ENCODE data around the gene LPCAT2.

Gene LPCAT2, protein sequence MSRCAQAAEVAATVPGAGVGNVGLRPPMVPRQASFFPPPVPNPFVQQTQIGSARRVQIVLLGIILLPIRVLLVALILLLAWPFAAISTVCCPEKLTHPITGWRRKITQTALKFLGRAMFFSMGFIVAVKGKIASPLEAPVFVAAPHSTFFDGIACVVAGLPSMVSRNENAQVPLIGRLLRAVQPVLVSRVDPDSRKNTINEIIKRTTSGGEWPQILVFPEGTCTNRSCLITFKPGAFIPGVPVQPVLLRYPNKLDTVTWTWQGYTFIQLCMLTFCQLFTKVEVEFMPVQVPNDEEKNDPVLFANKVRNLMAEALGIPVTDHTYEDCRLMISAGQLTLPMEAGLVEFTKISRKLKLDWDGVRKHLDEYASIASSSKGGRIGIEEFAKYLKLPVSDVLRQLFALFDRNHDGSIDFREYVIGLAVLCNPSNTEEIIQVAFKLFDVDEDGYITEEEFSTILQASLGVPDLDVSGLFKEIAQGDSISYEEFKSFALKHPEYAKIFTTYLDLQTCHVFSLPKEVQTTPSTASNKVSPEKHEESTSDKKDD

DNA sequence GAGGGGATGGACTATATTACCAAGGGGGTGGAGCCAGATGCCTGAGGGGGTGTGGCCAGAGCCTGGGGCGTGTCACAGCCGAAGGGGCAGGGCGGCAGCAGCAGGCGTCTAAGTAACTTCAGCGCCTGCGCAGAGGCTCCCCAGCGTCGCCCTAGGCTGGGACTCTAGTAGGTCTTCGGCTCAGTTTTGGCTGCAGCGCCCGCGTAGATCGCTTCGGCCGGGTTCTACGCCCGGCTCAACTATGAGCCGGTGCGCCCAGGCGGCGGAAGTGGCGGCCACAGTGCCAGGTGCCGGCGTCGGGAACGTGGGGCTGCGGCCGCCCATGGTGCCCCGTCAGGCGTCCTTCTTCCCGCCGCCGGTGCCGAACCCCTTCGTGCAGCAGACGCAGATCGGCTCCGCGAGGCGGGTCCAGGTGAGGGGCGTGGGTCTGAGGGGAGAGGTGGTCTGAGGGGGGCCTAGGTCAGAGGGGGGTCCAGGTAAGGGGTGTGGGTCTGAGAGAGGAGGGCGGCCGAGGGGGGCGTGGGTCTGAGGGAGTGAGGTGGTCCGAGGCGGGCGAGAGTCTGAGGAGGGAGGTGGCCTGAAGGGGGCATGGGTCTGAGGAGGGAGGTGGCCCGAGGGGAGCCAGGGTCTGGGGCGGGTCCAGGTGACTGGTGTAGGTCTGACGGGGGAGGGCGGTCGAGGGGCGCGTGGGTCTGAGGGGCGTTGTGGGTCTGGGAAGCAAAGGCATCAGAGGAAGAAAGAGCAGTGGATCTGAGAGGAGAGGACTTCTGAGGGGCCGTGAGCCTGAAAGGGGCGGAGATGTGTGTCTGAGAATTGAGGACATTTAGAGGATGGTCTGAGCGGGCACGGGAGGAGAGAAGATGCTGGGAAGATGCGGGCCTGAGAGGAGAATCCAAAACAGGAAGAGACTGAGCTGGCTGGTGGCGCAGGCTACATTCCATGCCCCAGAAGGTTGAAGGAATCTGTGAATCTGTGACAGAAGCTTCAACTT is at the start of gene LPCAT2:
Gene LPCAT2 (plus strand): TSS at position 132 of the 991 bp plus-strand sequence. CDS start 110 bp downstream, at position 242.
- DNase-seq: peak; percentile 76

DNA sequence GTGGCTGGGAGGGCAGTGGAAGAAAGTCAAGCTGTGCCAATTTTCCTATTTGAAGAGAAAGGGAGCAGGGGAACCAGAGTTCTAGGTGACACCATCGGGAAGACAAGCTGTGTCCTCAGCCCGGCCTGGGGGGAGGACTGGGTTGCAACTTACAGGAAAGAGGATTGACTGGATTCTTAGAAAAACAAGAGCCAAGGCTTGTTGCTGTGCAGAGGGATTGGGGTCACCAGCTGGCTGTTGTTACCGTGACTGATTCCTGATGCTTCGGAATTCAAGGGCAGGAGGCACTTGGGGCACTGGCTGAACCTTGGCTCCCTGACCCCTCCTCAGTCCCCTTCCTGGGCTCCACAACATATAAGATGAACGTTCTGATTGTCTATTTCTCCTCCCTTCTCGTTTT is 46.6 kb upstream of the LPCAT2 start:
- DNase-seq: no peak

DNA sequence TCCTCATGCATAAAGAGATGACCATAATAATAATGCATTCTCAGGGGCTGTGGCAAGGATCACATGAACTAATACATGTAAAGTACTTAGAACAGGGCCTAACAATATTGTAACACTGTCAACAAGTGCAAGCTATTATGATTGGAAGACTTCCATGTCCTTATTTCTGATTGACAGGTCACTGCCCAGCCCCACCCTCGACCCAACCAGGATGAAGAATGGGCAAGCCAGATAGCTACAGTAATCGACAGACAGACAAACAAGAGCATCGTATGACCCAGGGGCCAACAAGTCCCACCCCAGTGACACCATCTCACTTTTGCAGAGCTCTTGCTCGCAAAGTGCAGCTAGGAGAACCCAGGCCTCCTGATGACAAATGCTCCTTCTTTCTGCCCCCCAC is 44.5 kb upstream of the LPCAT2 start:
- no peak for DNase-seq

DNA sequence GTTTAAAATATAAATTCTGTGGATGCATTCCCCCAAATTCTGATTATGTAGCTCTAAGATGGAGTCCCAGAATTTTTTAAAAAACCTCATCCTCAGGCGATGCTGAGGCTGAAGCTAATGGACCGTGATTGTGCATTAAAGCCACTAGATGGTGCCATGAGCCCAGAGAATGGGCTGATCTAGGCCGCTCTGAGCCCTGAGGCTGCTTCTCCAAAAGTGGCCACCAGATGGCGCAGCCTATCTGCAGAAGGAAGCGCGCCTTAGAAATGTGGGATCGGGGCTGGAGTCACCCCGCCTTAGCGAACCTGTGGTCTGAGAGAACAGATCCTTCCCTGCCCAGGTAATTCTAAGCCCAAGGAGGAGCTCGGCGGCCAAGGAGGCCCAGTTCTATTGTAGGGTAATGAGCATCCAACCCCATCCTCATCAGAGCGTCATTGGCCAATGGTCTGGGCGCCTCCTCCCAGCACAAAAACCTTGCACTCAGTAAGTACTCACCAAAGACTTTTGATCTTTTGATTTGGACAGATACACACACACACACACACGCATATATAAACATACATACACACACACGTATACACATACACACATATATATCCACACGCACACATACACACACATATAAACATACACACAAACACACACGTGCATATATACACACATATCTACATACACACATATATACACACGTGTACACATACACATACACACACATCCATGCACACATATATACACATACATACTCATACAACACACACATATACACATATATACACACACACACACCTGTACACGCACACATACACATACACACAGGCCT is 43.6 kb upstream of the LPCAT2 start:
- peak; percentile 94 for DNase-seq

DNA sequence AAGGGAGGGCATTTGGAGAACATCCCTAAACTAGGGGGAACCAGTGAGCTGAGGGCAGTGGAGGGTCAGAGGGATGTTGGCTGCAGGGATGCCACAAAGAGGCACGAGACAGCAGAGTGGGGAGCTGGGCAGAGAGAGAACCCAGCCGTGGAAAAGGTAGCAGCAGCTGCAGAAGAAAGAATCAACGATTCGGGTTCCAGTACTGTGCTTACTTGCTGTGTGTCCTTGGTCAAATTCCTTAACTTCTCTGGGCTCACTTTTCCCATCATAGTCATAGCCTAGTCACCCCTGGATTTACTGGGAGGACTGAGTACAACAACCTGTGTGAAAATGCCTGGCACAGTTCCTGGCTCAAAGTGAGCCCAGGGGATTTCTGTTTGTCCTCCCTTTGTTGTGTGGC is 42.7 kb upstream of the LPCAT2 start:
- DNase-seq: no peak

DNA sequence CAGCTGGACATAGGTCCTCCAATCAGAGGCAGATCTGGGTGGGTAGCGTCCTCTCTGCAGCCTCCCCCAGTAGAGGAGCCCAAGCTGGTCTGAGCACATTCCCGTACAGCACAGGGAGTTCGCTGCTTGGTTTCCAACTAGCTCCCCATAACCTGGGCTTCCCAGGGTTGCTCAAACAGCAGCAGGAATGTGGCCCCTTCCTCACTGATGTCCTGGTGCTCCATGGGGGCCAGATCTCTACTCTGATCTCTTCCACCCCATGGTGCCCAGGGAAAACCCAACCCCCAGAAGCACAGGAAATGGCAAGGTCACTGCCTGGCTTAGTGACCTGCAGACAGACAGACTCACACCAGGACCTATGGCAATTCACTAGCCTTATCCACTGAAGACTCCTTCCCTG is 41.0 kb upstream of the LPCAT2 start:
- DNase-seq: no peak

DNA sequence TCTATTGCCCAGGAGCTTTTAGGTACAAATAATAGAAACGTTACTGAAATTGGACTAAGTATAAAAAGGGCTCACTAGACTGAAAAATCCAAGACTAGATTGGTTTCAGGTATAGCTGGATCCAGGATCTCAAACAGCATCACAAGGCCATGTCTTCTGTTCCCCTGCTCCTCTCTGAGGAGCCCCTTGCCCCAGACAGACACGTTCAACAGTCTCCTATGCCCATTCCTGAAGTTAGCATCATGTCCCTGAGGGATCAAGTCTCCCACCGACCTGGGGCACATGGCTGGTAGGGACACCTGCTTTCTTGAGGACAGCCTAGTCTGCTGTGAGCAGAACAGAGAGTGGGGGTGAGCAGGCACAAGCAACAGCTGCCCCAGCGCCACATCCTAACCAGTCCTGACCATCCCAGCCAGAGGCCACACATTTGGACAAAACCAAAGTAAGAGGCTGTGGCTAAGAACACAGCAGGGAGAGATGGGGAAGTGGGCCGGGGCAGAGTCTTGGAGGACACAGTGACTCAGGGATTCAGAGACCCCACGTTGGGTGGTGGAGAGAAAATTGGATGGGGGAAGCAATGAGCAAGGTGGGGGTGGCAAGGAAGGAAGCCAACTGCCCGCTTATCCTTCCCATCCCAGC is 40.4 kb upstream of the LPCAT2 start:
- DNase-seq: no peak

DNA sequence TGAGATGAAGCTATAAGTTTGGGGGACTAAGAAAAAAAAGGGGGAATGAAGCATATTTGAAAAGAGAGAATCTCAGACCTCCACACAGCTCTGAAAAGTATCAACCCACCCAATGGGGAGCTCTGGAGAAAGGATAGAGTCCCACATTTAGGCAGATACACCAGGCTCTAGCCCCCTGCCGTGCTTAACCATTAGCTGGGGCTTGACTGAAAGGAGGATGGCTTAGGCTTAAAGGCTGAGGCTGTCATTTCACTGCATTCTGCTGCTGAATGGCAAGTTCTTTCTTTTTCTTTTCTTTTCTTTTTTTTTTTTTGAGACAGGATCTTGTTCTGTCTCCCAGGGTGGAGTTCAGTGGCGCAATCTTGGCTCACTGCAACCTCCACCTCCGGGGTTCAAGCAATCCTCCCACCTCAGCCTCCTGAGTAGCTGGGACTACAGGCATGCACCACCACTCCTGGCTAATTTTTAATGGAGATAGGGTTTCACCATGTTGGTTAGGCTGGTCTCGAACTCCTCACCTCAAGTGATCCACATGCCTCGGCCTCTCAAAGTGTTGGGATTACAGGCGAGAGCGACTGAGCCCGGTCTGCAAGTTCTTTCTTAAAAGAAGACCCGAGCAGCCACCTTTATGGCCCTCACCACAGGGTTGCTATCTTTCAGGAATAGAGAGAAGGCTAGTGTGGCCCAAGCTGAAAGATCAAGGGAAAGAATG is 38.9 kb upstream of the LPCAT2 start:
- no peak for DNase-seq

DNA sequence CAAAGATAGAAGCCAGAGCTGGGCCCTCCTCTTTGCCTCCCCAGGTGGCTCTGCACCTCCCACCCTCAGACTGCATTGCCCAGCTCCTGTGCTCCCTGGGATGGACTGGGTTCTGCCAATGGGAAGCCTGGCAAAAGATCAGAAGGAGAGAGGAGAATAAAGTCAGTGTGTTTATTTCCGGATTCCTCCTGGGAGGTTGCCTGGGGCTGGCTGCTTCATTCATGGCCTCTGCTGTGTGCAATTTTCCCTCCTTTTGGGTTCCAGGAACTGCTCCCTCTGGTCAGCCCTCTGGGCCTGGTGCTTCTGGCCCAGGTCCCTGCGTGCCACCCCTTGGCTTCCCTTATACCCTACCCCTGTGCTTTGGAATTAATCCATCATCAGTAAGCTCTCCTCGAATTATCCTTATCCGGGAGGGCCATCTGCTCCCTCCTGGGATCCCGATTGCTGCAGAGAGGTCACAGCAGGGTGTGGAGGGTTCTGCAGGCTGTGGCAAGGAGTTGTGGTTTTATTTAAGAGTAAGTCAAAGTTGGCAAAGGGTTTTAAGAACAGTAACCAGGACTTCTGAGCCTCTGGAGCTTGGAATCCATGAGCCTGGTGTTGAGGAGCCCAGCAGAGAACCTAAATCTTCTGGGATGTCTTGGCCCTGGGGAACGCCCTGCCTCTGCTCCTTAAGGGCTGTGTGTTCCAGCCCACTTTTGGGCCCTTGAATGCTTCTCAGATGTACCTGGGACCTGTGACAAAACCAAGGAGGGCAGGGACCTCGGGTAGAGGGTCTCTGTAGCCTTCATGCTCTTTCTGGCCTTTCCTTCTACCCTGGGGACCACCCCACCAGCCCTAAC is 38.1 kb upstream of the LPCAT2 start:
- no peak for DNase-seq

DNA sequence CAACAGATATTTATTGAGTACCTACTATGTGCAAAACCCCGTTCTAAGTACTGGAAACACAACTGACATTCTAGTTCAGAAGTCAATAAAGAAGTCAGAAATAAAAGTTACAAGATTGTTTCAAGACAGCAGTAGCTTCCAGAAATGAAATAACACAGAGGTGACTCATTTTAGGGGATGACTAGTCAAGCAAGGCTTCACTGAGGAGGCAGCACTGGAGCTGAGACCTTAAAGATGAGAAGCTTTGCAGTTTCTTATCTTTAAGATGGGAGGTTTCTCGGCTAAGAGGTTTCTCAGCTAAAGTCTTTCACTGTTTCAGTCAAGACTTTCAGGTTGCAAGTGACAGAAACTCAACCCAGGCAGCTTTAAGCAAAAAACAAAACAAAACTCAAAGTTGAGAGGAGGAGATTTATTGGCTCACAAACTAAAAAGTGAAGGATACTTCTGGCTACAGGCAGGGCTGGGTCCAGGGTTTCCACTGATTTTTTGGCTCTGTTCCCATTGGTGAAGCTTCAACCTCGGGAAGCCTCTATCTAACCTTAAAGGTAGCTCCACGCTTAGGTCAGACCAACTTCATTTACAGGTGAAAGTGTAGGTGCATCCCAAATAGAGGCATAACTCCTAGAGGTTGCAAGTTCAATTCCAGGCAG is 37.3 kb upstream of the LPCAT2 start:
- no peak for DNase-seq

DNA sequence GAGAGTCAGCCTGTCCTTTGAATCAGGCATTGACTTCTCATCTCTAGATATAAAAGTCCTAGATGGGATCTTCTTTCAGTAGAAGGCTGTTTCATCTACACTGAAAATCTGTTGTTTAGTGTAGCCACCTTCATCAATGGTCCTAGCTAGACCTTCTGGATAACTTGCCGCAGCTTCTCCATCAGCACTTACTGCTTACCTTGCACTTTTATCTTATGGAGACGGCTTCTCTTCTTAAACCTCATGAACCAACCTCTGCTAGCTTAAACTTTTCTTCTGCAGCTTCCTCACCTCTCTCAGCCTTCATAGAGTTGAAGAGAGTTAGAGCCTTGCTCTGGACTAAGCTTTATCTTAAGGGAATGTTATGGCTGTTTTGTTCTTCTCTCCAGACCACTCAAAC is 35.3 kb upstream of the LPCAT2 start:
- no peak for DNase-seq

DNA sequence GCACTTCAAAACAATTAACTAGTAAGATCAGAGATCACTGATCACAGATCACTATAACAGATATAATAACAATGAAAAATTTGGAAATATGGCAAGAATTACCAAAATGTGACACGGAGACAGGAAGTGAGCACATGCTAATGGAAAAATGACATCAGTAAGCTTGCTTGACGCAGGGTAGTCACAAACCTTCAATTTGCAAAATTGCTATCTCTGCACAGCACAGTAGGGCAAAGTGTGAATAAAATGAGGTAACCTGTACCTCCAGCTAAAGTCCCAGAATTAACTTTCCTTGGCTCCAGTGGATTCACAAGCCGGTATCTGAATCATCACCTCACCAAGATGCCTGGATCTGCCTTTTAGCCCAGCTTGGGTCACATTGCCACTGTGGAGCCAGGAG is 34.1 kb upstream of the LPCAT2 start:
- DNase-seq: no peak

DNA sequence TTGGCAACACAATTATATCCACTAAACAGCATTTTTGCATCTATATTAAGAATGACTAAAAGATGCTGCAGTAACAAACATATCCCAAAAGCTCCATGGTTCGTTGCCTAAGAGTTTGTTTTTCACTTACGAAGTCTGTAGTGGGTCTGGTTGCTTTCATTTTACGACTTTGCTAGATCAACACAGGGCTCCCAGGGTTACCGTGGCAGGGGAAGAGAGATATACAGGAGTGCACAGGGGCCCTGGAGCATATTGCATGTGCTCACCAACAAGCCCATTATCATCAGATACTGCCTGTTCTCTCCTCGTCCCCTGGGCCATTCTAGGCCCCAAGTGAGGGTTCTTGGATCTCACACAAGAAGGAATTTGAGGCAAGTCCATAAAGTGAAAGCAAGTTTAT is 33.0 kb upstream of the LPCAT2 start:
- DNase-seq: no peak

DNA sequence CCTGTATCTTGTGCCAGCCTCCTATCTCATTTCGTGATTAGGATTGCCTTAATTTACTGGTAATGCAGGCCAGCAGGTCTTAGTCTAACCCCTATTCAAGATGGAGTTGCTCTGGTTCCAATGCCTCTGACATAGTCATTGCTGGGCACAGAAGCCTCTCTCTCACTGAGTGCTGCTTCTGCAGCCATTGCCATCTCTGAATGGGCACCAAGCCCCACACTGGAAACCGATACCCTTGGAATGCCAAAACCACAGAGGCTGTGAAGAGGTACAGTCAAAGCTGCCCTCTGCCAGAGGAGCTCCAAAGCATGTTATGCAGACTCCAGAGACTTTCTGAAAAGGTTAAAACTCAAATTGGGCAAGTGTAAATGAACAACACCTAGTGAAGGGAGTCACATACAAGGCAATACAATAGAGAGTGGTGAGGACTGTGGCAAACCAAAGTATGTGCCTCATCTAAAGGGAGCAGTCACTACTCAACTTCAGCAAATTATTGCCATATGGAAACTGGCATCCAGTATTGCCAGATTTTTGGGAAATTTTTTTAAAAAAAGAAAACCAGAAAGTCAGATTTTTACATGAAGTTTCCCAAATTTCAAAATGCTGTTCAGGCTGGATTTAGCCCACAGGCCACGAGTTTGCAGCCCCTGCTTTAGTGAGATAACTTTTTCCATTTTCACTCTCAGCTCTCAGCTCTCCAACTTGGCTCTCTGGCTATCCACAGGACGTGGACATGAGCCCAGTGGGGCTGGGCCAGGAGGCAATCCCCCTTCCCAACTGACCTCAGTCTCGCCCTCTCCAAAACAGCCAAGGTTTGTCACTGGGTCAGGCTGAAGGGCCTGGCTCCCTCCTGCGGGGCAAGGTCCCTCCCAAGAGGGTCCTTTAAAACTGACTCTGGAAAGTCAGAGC is 32.0 kb upstream of the LPCAT2 start:
- no peak for DNase-seq

DNA sequence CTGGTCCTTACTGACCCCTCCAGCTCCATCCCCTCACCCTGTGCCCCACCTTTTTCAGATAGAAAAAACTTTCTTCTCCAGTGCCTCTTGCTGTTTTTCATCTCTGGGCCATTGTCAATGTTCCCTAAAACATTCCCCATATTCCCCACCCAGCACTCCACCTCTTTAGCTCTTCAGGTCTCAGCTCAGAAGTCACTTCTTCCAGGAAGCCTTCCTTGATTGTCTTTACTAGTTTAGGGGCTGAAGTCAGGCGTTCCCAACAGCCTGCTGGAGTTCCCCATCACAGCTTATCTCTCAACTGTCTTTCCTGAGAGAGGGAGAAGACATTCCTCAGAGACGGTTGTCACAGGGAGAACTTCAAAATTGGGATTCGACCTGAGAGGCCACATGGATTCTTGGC is 31.1 kb upstream of the LPCAT2 start:
- no peak for DNase-seq

DNA sequence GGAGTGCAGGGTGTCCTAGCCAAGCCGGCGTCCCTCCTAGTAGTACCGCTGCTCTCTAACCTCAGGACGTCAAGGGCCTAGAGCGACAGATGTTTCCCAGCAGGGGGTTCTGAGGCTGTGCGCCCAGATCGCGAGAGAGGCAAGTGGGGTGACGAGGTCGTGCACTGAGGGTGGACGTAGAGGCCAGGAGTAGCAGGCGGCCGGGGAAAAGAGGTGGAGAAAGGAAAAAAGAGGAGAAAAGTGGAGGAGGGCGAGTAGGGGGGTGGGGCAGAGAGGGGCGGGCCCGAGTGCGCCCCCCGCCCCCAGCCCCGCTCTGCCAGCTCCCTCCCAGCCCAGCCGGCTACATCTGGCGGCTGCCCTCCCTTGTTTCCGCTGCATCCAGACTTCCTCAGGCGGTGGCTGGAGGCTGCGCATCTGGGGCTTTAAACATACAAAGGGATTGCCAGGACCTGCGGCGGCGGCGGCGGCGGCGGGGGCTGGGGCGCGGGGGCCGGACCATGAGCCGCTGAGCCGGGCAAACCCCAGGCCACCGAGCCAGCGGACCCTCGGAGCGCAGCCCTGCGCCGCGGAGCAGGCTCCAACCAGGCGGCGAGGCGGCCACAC is 29.9 kb upstream of the LPCAT2 start, which contains the start of gene MMP2:
Gene MMP2 (plus strand): TSS at position 372 of the 603 bp plus-strand sequence. CDS start 282 bp downstream, outside the sequence.
- no peak for DNase-seq

DNA sequence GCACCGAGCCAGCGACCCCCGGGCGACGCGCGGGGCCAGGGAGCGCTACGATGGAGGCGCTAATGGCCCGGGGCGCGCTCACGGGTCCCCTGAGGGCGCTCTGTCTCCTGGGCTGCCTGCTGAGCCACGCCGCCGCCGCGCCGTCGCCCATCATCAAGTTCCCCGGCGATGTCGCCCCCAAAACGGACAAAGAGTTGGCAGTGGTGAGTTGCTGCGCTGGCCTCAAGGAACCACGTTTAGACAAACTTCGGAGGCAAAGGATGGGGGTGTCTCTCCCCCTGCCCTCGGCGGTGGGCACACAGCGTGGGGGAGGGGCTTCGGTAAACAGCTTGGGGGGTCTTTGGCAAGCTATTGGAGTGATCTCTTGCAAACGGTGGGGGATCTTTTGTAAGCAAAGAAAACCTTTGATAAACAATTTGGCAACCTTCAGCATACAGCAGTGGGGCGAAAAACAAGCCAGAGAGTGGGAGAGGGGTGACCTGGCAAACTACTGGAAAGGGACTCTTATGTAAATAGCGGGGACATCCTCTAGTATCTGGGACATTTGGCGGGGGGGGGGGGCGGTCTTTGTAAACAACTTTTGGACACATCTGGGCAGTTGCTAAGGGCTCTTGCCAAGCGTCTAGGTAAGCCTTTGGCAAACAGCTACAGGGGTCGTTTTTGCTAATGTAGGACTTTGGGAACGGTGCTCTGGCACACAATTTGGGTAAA is 29.3 kb upstream of the LPCAT2 start:
- no peak for DNase-seq

DNA sequence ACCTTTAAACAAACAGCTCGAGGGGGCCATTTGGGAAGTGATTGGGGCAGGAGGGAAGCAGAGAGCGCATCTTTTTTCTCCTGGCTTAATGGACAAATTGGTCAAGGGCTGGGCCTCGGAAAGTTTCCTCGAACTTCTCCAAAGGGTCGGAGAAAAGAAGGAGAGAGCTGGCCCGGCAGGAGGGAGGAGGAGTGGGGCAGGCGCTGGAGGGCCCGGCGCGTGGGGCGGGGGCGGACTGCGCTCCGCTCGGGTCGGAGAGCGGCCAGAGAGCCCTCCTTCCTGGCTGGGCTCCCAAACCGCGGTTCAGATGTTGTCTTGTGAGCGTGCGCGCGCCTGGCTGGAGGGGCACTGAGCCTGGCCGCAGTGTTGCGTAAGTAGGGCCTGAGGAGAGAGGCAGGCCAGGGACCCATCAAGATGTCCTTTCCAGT is 28.6 kb upstream of the LPCAT2 start:
- no peak for DNase-seq
